Sciatic nerve (tissue), 2 donors: ENCODE data around the gene CLRN1. TPM values are rescaled to one million over a fixed set of nuclear protein-coding genes. Genes with fewer than 3 reads are reported as not detected.
"Not testable (repeated sequence)": the region's sequence is repeated elsewhere in the genome, so short reads cannot be mapped to it uniquely, and the experiment has no call there.

Source experiments
- ATAC-seq: fragments of 200-7000 bp; cut with Tn5 transposase; one replicate; pipeline ENCODE4 v1.9.1; 2020; ENCODE audit warnings: mild to moderate bottlenecking, moderate library complexity
- DNase-seq: peaks from one replicate; pipeline ENCODE4 v3.0.0-alpha.2; 2020; ENCODE audit warnings: low spot score
- intact Hi-C: fragments of 100-400 bp; cut with DNase I; formaldehyde crosslinking; loops from one replicate; pipeline ENCODE4 v1.14.2; 2022
- total RNA-seq: library from RNA; stranded (reverse); fragmentation: NEBNext Ultra II Directional; extraction: Animal tissue kit (Norgen Biotek cat#: 25700); gene quantifications from one replicate; pipeline ENCODE4 v1.2.1, GENCODE V29; 2021
- donor health status: DM: no; HTN: no; CAD: no.
- donor health status: DM: no; HTN: no; CAD: no.

CLRN1 gene
- not detected for total RNA-seq

GRCh38 chr3:150972366-150973071 is at the start of gene CLRN1:
CLRN1 (minus strand) TSS chr3:150972727; CDS start chr3:150972708, 19 bp downstream.
- ATAC-seq (no peak), DNase-seq (no peak)
- intact Hi-C loops = no loop called here

GRCh38 chr3:151016478-151016795 is 43.9 kb upstream of the CLRN1 start:
- DNase-seq (no peak), ATAC-seq (no peak)
- intact Hi-C loops = no loop called here

GRCh38 chr3:151015767-151016477 is 43.4 kb upstream of the CLRN1 start:
- ATAC-seq (no peak), DNase-seq (no peak)
- intact Hi-C loops = no loop called here

GRCh38 chr3:151015181-151015580 is 42.7 kb upstream of the CLRN1 start:
- ATAC-seq (no peak), DNase-seq (no peak)
- intact Hi-C loops = no loop called here

- intact Hi-C loops = no loop called here
- no peak for ATAC-seq
- no peak for DNase-seq
Measured at GRCh38 chr3:151014501-151015018, 42.0 kb upstream of the CLRN1 start.

GRCh38 chr3:151012753-151013152 is 40.2 kb upstream of the CLRN1 start:
- no peak for ATAC-seq
- DNase-seq = no peak
- intact Hi-C loops = no loop called here

GRCh38 chr3:151011427-151011826 is 38.9 kb upstream of the CLRN1 start:
- intact Hi-C loops = no loop called here
- DNase-seq = no peak
- no peak for ATAC-seq

GRCh38 chr3:151009981-151010380 is 37.5 kb upstream of the CLRN1 start:
- intact Hi-C loops = no loop called here
- no peak for DNase-seq
- no peak for ATAC-seq

GRCh38 chr3:151009430-151009829 is 36.9 kb upstream of the CLRN1 start:
- ATAC-seq (no peak), DNase-seq (no peak)
- intact Hi-C loops = no loop called here

GRCh38 chr3:151008699-151009098 is 36.2 kb upstream of the CLRN1 start:
- intact Hi-C loops = no loop called here
- no peak for DNase-seq

GRCh38 chr3:151003768-151004134 is 31.2 kb upstream of the CLRN1 start:
- intact Hi-C loops = no loop called here
- DNase-seq = no peak
- no peak for ATAC-seq

More at GRCh38 chr3:151008699-151009098, 36.2 kb upstream of the CLRN1 start:
- ATAC-seq = no peak

- no peak for DNase-seq
- intact Hi-C loops = no loop called here
- peak; percentile 39 for ATAC-seq
Measured at GRCh38 chr3:151003029-151003767, 30.7 kb upstream of the CLRN1 start.

GRCh38 chr3:151002003-151002981 is 29.8 kb upstream of the CLRN1 start:
- ATAC-seq (peak; percentile 70), DNase-seq (no peak)
- intact Hi-C loops = no loop called here

- intact Hi-C loops = no loop called here
- ATAC-seq = no peak
- DNase-seq = no peak
Measured at GRCh38 chr3:150998996-150999395, 26.5 kb upstream of the CLRN1 start.

GRCh38 chr3:150996731-150997130 is 24.2 kb upstream of the CLRN1 start:
- ATAC-seq = no peak
- no peak for DNase-seq
- intact Hi-C loops = no loop called here

GRCh38 chr3:150995510-150995909 is 23.0 kb upstream of the CLRN1 start:
- intact Hi-C loops = no loop called here
- no peak for ATAC-seq
- DNase-seq = no peak

GRCh38 chr3:150989208-150989607 is 16.7 kb upstream of the CLRN1 start:
- DNase-seq (no peak), ATAC-seq (no peak)
- intact Hi-C loops = no loop called here

GRCh38 chr3:150988395-150988794 is 15.9 kb upstream of the CLRN1 start:
- DNase-seq, intact Hi-C loops, ATAC-seq: not testable (repeated sequence)

GRCh38 chr3:150985711-150986110 is 13.2 kb upstream of the CLRN1 start:
- no peak for DNase-seq
- intact Hi-C loops = no loop called here
- ATAC-seq = no peak
